Measurements from ENCODE around the gene FOXN1. TPM values are rescaled to one million over a fixed set of nuclear protein-coding genes. Genes with fewer than 3 reads are reported as not detected.

Gene FOXN1
- polyA plus RNA-seq, 1 of the 3 experiments (the other 2 are of a cell fraction): not detected

DNA sequence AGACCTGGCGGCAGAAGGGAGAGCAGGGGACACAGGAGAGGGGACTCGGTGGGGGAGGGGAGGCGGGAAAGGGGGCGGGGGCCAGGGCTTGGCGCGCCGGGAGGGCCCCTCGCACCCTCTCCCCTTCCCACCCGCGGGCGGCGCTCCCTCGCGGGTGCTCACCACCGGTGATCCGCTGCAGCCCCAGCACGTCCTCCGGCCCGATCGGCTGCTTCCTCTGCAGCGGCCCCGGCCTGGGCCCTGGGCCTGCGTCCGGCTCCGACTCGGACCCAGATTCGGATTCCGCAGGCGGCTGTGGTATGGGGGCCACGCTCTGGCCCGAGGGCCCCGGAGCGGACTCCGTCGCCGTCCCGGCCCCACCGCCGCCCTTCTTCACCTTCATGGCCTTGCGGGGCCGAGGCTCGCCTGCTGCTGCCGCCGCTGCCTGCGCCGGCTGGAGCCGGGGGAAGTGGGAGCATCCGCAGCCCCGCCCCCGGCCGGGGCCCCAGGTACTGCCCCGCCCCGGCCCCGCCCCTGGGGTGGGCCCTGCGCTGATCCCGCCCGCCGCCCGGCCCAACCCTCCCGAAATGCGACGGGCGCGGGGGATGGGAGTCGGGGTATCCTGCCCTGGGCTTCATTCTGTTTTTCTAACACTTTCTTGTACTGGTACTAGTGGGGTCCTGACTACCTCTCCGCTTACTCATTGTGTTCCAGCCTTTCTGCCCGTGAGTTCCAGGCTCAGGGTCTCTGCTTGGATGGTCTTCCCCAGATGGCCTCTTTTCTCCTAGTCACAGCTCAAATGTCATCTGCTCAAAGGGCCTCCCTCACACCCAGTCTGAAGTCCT lies 46.2 kb downstream of the FOXN1 start, which contains the start of gene UNC119:
Gene UNC119, minus strand, starts transcription at position 449 of the 824 bp plus-strand sequence. Its CDS starts 67 bp downstream, at position 382.
- Histone ChIP-seq H3K9ac (peak within 1 kb of the TSS; percentile 87), H3K4me3 (ENCODE audit: low read depth in 2 of 2, low read length in 1 of 2) (peak within 1 kb of the TSS; percentile 70 to 90), H3K4me1 (ENCODE audit: control insufficient read depth in 1 of 2, insufficient read depth in 2 of 2, low read depth in 1 of 2, low read length in 1 of 2) (peaks cover 3 to 33% of the 10 kb centered on the region in 2 experiments; a peak in 2 of 4 replicates), H2AFZ (ENCODE audit: low read depth) (peak within 1 kb of the TSS; percentile 87; the same call in 1 of the 2 replicates), H3K9me3 (no peaks in the 10 kb centered on the region), H3K27me3 (ENCODE audit: insufficient read depth) (no peaks in the 10 kb centered on the region), H3F3A (replicated peaks; ENCODE audit: insufficient read depth) (peaks cover 5% of the 10 kb centered on the region), H3K79me2 (ENCODE audit: insufficient read depth) (peaks cover 16% of the 10 kb centered on the region), H4K20me1 (ENCODE audit: insufficient read depth) (peaks cover 15% of the 10 kb centered on the region), H3K36me3 (replicated peaks in 1 of 2; ENCODE audit: control insufficient read depth in 1 of 2, insufficient read depth in 2 of 2, low read length in 1 of 2) (peaks cover 13 to 29% of the 10 kb centered on the region in 2 experiments), H3K27ac (ENCODE audit: low read depth in 2 of 2, low read length in 1 of 2) (peak within 1 kb of the TSS; percentile 39 to 81), H3K9me2 (no peaks in the 10 kb centered on the region), H3K4me2 (peak within 1 kb of the TSS; percentile 89)
- peak; percentile 46; the same call in 1 of the 2 replicates for TF ChIP-seq NRF1 (IDR thresholded peaks at IDR 0.05; ENCODE audit: low read depth, low read length)
- TF ChIP-seq POLR2AphosphoS5 (IDR thresholded peaks at IDR 0.05; ENCODE audit: low read depth, low read length): peak; percentile 77
- peak; percentile 59; the same call in 1 of the 2 replicates for TF ChIP-seq SIN3A (IDR thresholded peaks at IDR 0.05; ENCODE audit: borderline replicate concordance, low read depth, low read length)
- peak; percentile 75 for TF ChIP-seq TAF1 (IDR thresholded peaks at IDR 0.05; ENCODE audit: borderline replicate concordance, low read depth, low read length)
- no peak for TF ChIP-seq EZH2phosphoT487 (IDR thresholded peaks at IDR 0.05; ENCODE audit: borderline replicate concordance, low read depth)
- POLR2A ChIA-PET: interaction anchor here (0.5 to 1.3 kb wide), 2 partner anchors 167 to 280 kb away, joined by 3 to 4 read pairs; partner anchors contain the start of gene RPL23A
- peak; percentile 99 for DNase-seq
- CTCF ChIA-PET: interaction anchor here (0.8 to 7.0 kb wide), 5 partner anchors 12 to 72 kb away, joined by 4 to 87 read pairs (median 5); partner anchors contain the start of gene RSKR
- WGBS (ENCODE audit: low lambda C conversion rate): 4% methylated on average over 16 of the region's 67 CpGs

GRCh38 chr17:28553000-28553505 lies 46.9 kb downstream of the FOXN1 start:
- Histone ChIP-seq H3K9me3 (no peaks in the 10 kb centered on the region), H3K27me3 (ENCODE audit: insufficient read depth) (no peaks in the 10 kb centered on the region), H3K4me3 (ENCODE audit: low read depth in 2 of 2, low read length in 1 of 2) (0 out of 4 replicates have a peak overlapping the region, but pooled peaks of 1 of the 2 experiments have one; percentile 90), H3K9me2 (no peaks in the 10 kb centered on the region), H3K4me2 (peak overlapping the region; percentile 89; the same call in 1 of the 2 replicates), H4K20me1 (ENCODE audit: insufficient read depth) (peaks cover 15% of the 10 kb centered on the region), H3K79me2 (ENCODE audit: insufficient read depth) (peaks cover 16% of the 10 kb centered on the region), H2AFZ (ENCODE audit: low read depth) (peak overlapping the region; percentile 87; the same call in 1 of the 2 replicates), H3K27ac (ENCODE audit: low read depth in 2 of 2, low read length in 1 of 2) (peak overlapping the region in 1 of 2 experiments; percentile 38; a peak in 2 of 4 replicates), H3K36me3 (replicated peaks in 1 of 2; ENCODE audit: control insufficient read depth in 1 of 2, insufficient read depth in 2 of 2, low read length in 1 of 2) (peaks cover 13 to 28% of the 10 kb centered on the region in 2 experiments), H3F3A (replicated peaks; ENCODE audit: insufficient read depth) (peaks cover 5% of the 10 kb centered on the region), H3K4me1 (ENCODE audit: control insufficient read depth in 1 of 2, insufficient read depth in 2 of 2, low read depth in 1 of 2, low read length in 1 of 2) (peaks cover 3 to 33% of the 10 kb centered on the region in 2 experiments; a peak in 2 of 4 replicates), H3K9ac (no peak overlapping the region)
- 96% methylated on average over 5 of the region's 5 CpGs for WGBS (ENCODE audit: low lambda C conversion rate)
- TF ChIP-seq TAF1 (IDR thresholded peaks at IDR 0.05; ENCODE audit: borderline replicate concordance, low read depth, low read length) (no peak), MAX (IDR thresholded peaks at IDR 0.05; ENCODE audit: low read depth) (no peak), MXI1 (IDR thresholded peaks at IDR 0.05; ENCODE audit: low read depth, low read length) (no peak), EZH2phosphoT487 (IDR thresholded peaks at IDR 0.05; ENCODE audit: borderline replicate concordance, low read depth) (no peak), SMC3 (IDR thresholded peaks at IDR 0.05; ENCODE audit: low read depth, low read length) (no peak)
- DNase-seq: no peak
- ChIA-PET CTCF (interaction anchor here (0.8 to 1.4 kb wide), 3 partner anchors 12 to 72 kb away, joined by 4 to 5 read pairs (median 4); no protein-coding TSS in a partner anchor), POLR2A (interaction anchor here (1.3 kb wide), 1 partner anchor 167 kb away, joined by 4 read pairs; the partner anchor contains the start of gene RPL23A)
